Suprapubic skin (tissue), 3 donors: Measurements from ENCODE around the gene ADAMTS17.

Experiments used
- EP300 ChIP-seq: sonication (generic); formaldehyde crosslinking; IDR thresholded peaks from one replicate; pipeline ENCODE4 v1.6.1; 2017; ENCODE audit warnings: antibody characterized with exemption
- POLR2A ChIP-seq, 2 donors: fragments of 450-650 bp; IDR thresholded peaks; one replicate each; pipeline ENCODE4 v1.6.1; 2017; ENCODE audit warnings: antibody characterized with exemption in 2 of 2, mild to moderate bottlenecking in 2 of 2, moderate library complexity in 2 of 2
- TF ChIP-seq, protein P1 (sequence below), 2 donors: fragments of 200-600 bp in 1 of 2; fragments of 450-650 bp in 1 of 2; sonication (generic) in 1 of 2; IDR thresholded peaks; one replicate each; pipeline ENCODE4 v1.5.1; 2016 to 2019; ENCODE audit warnings: antibody characterized with exemption in 2 of 2, mild to moderate bottlenecking in 1 of 2, moderate library complexity in 1 of 2

- TF ChIP-seq POLR2A (IDR thresholded peaks at IDR 0.05), result no peak
- TF ChIP-seq, protein P1, sequence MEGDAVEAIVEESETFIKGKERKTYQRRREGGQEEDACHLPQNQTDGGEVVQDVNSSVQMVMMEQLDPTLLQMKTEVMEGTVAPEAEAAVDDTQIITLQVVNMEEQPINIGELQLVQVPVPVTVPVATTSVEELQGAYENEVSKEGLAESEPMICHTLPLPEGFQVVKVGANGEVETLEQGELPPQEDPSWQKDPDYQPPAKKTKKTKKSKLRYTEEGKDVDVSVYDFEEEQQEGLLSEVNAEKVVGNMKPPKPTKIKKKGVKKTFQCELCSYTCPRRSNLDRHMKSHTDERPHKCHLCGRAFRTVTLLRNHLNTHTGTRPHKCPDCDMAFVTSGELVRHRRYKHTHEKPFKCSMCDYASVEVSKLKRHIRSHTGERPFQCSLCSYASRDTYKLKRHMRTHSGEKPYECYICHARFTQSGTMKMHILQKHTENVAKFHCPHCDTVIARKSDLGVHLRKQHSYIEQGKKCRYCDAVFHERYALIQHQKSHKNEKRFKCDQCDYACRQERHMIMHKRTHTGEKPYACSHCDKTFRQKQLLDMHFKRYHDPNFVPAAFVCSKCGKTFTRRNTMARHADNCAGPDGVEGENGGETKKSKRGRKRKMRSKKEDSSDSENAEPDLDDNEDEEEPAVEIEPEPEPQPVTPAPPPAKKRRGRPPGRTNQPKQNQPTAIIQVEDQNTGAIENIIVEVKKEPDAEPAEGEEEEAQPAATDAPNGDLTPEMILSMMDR (IDR thresholded peaks at IDR 0.05), result no peak
- no peak for TF ChIP-seq EP300
Measured at GRCh38 chr15:100036015-100036414, 305.8 kb downstream of the ADAMTS17 start.
